Muscle layer of colon (tissue), 2 donors: ENCODE measurements around the gene GOLPH3L.
"Not testable (repeated sequence)": the region's sequence is repeated elsewhere in the genome, so short reads cannot be mapped to it uniquely, and the experiment has no call there.

Experiments used
- H3K27ac ChIP-seq: one replicate; pipeline ENCODE4 v1.7.0; 2013; ENCODE audit warnings: low read depth, mild to moderate bottlenecking, low read length, moderate library complexity
- H3K27me3 ChIP-seq, 2 donors: one replicate each; pipeline ENCODE4 v1.7.0; 2013; ENCODE audit warnings: low read length in 2 of 2, mild to moderate bottlenecking in 2 of 2; ENCODE audit not compliant: insufficient read depth in 2 of 2, control insufficient read depth in 1 of 2
- H3K36me3 ChIP-seq: one replicate; pipeline ENCODE4 v1.7.0; 2013; ENCODE audit warnings: mild to moderate bottlenecking, low read length; ENCODE audit not compliant: insufficient read depth
- H3K4me1 ChIP-seq: one replicate; pipeline ENCODE4 v1.7.0; 2013; ENCODE audit warnings: mild to moderate bottlenecking, low read length; ENCODE audit not compliant: insufficient read depth
- H3K4me3 ChIP-seq, 2 donors: one replicate each; pipeline ENCODE4 v1.7.0; 2013; ENCODE audit warnings: low read length in 2 of 2, low read depth in 1 of 2, mild to moderate bottlenecking in 1 of 2, moderate library complexity in 1 of 2
- H3K9ac ChIP-seq: one replicate; pipeline ENCODE4 v1.7.0; 2013; ENCODE audit warnings: low read length
- H3K9me3 ChIP-seq: one replicate; pipeline ENCODE4 v1.7.0; 2013; ENCODE audit warnings: mild to moderate bottlenecking, low read length
- donor health status: abdominal sarcoma.
- donor health status: Adenocarcinoma of cecum.

The GOLPH3L gene

DNA sequence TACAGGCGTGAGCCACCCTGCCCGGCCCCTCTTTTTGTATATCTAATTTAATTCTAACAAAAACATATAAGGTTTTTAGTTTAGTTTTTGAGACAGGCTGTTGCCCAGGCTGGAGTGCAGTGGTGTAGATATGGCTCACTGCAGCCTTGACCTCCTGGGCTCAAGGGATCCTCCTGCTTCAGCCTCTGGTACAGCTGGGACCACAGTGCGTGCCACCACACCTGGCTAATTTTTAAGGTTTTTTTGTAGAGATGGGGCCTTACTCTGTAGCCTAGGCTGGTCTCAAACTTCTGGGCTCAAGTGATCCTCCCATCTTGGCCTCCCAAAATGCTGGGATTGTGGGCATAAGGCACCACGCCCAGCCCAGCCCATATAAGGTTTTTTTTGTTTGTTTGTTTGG lies 86.4 kb downstream of the GOLPH3L start:
- Histone ChIP-seq H3K9ac (no peak overlapping the region), H3K4me1 (peaks cover 42% of the 10 kb centered on the region), H3K27ac (peak overlapping the region; percentile 64), H3K9me3 (no peaks in the 10 kb centered on the region), H3K4me3 (no peak overlapping the region), H3K27me3 (no peaks in the 10 kb centered on the region), H3K36me3 (peaks cover 5% of the 10 kb centered on the region)

DNA sequence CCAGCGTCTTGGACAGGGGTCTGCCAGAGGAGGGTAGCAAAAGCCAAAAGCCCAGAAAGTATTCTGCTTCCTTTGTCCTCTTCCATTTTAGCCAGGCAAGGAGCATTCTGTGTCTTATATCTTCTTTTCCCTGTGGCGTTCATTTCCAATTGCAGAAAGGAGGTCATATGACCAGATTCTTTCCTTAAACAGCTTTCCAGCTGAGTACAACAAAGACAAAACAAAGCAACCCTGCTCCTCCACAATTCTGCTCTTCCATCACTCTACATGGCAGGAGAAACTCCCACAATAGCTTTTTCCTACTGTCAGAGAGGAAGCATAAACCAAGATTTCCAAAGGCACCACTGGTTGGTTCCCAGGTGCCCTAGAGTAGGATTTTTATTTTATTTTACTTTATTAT lies 87.2 kb downstream of the GOLPH3L start:
- Histone ChIP-seq H3K27ac (peak overlapping the region; percentile 64), H3K9ac (peak overlapping the region; percentile 57), H3K4me1 (peaks cover 45% of the 10 kb centered on the region), H3K9me3 (no peaks in the 10 kb centered on the region), H3K36me3 (peaks cover 5% of the 10 kb centered on the region), H3K4me3 (peak overlapping the region; percentile 4 to 41), H3K27me3 (no peaks in the 10 kb centered on the region)

DNA sequence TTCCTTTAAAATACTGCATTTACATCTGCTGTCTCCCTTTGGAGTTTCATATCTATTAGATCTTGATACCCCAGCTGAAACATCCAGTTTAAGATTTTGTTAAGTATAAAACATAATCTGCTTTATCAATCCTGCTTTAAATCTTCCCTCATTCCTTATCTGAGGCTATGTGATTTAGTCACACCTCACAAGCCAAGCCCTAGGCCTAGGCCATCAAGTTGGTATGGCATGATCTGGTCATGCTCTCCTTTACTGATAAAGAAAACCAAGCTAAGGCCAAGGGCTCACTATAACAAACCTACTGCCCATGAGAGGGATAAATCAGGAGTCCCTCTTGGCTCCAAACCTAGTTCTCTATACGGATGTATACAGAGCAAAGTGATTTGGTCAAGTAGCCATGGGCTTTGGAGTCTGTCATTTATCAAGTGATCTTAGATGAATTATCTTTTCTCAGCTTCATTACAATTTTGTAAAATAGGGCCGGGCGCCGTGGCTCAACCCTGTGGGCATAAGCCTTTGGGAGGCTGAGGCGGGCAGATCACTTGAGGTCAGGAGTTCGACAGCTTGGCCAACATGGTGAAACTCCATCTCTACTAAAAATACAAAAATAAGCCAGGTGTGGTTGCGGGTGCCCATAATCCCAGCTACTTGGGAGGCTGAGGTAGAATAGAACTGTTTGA lies 90.4 kb downstream of the GOLPH3L start:
- Histone ChIP-seq H3K4me1 (peaks cover 32% of the 10 kb centered on the region), H3K9ac (no peak overlapping the region), H3K4me3 (no peak overlapping the region), H3K27ac (no peak overlapping the region), H3K36me3 (no peaks in the 10 kb centered on the region), H3K9me3 (no peaks in the 10 kb centered on the region), H3K27me3 (no peaks in the 10 kb centered on the region)

DNA sequence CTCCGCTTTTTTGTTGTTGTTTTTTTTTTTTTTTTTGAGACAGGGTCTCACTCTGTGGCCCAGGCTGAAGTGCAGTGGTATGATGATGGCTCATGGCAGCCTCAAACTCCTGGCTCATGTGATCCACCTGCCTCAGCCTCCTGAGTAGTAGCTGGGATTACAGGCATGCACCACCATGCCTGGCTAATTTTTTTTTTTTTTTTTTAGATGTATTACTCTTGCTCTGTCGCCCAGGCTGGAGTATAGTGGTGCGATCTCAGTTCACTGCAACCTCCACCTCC lies 91.6 kb downstream of the GOLPH3L start:
- not testable (repeated sequence) for H3K9ac ChIP-seq, H3K4me3 ChIP-seq, H3K9me3 ChIP-seq, H3K27ac ChIP-seq, H3K27me3 ChIP-seq, H3K36me3 ChIP-seq
- H3K4me1 ChIP-seq: peaks cover 22% of the 10 kb centered on the region

DNA sequence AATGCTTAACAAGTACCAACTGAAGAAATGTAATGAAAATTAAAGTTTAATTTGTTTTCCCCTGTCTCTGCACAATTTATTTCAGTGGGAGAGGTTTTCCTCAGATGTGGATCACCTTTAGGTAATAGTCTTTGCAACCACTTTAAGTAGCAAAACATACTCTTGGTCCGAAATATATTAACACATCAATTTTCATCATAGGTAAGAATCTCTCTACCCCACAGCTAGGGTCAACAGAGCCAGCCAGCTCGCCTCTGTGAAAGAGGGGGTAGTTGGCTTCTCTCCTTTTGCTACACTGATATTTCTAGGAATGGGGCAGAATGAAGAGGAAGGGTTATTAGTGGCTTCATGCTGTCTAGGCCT lies 92.7 kb downstream of the GOLPH3L start:
- Histone ChIP-seq H3K4me3 (no peak overlapping the region), H3K4me1 (peaks cover 12% of the 10 kb centered on the region), H3K36me3 (no peaks in the 10 kb centered on the region), H3K27me3 (no peaks in the 10 kb centered on the region), H3K27ac (peak overlapping the region; percentile 48), H3K9ac (no peak overlapping the region), H3K9me3 (no peaks in the 10 kb centered on the region)

DNA sequence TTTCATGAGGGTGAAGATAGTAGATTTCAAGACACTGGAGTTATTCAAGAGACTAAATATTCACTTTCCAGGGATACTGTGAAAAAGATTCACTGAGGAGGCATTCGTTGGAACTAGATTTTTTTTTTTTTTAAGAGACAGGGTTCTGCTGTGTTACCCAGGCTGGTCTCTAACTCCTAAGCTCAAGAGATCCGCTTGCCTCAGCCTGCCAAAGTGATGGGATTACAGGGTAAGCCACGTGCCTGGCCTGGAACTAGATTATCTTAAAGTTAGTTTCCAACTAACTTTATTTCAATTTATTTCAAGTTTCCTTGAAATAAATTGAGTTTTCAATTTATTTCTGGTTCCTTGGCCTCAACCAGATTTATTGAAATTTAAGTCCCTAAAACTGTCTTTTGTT lies 93.2 kb downstream of the GOLPH3L start:
- H3K4me1 ChIP-seq: peaks cover 9% of the 10 kb centered on the region
- H3K9ac ChIP-seq: no peak overlapping the region
- H3K27me3 ChIP-seq: no peaks in the 10 kb centered on the region
- H3K27ac ChIP-seq: no peak overlapping the region
- no peaks in the 10 kb centered on the region for H3K9me3 ChIP-seq
- no peaks in the 10 kb centered on the region for H3K36me3 ChIP-seq
- H3K4me3 ChIP-seq: no peak overlapping the region

DNA sequence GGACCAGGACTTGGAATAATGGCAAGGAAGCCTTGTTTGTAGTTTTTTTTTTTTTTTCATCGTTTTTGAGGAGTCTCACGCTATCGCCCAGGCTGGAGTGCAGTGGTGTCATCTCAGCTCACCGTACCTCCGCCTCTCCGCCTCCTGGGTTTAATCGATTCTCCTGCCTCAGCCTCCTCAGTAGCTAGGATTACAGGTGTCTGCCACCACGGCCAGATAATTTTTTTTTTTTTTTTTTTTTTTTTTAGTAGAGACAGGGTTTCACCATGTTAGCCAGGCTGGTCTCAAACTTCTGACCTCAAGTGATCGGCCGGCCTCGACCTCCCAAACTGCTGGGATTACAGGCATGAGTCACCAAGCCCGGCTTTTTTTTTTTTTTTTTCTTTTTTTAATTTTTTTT lies 94.6 kb downstream of the GOLPH3L start:
- H3K27me3 ChIP-seq, H3K27ac ChIP-seq, H3K36me3 ChIP-seq, H3K4me1 ChIP-seq, H3K9me3 ChIP-seq, H3K9ac ChIP-seq, H3K4me3 ChIP-seq: not testable (repeated sequence)

DNA sequence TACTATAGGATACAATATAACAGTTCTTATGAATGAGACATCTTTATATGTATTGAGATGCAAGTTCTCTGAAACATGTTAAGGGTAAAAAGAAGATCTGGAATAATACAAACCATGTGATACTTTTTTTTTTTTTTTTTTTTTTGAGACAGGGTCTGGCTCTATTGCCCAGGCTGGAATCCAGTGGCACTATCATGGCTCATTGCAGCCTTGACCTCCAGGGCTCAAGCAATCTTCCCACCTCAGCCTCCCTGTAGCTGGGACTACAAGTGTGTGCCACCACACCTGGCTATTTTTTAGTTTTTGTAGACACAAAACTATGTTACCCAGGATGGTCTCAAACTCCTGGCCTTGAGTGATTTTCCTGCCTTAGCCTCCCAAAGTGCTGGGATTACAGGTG lies 95.4 kb downstream of the GOLPH3L start:
- Histone ChIP-seq H3K9me3 (no peaks in the 10 kb centered on the region), H3K9ac (no peak overlapping the region), H3K4me1 (peaks cover 9% of the 10 kb centered on the region), H3K27me3 (no peaks in the 10 kb centered on the region), H3K27ac (no peak overlapping the region), H3K36me3 (no peaks in the 10 kb centered on the region), H3K4me3 (no peak overlapping the region)

DNA sequence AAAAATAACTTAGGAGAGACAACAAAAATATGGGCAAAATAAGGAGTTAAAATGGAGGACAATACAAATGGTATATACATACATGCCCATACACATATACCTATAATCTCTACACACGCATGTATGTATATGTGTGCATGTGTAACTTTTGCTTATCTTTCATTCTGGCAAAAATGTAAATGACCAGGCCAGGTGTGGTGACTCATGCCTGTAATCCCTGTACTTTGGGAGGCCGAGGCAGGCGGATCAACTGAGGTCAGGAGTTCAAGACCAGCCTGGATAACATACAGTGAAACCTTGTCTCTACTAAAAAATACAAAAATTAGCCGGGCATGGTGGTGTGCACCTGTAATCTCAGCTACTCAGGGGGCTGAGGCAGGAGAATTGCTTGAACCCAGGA lies 98.6 kb downstream of the GOLPH3L start:
- not testable (repeated sequence) for H3K4me1 ChIP-seq, H3K27me3 ChIP-seq, H3K4me3 ChIP-seq, H3K9ac ChIP-seq, H3K9me3 ChIP-seq, H3K36me3 ChIP-seq, H3K27ac ChIP-seq

DNA sequence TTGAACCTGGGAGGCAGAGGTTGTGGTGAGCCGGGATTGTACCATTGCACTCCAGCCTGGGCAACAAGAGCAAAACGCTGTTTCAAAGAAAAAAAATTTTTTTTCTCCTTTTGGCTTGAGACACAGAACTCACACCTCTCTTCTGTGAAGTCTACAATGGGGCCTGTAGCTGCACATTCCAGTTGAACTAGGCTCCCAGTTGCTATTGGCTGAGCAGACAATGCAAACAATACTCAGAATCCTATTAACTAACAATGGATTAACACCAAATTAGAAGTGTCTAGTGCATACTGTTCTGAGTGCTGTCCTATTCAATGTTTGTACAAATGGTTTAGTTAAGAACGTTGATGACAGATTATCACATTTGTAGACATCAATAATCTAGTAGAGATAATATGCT lies 100.0 kb downstream of the GOLPH3L start:
- no peaks in the 10 kb centered on the region for H3K4me1 ChIP-seq
- H3K9ac ChIP-seq: no peak overlapping the region
- H3K9me3 ChIP-seq: no peaks in the 10 kb centered on the region
- H3K36me3 ChIP-seq: no peaks in the 10 kb centered on the region
- no peak overlapping the region for H3K27ac ChIP-seq
- H3K27me3 ChIP-seq: no peaks in the 10 kb centered on the region
- H3K4me3 ChIP-seq: no peak overlapping the region
